ENCODE data around the gene NELFA. TPM values are rescaled to one million over a fixed set of nuclear protein-coding genes. Genes with fewer than 3 reads are reported as not detected.

Gene NELFA
- total and polyA plus RNA-seq, 2 of the 4 experiments (the other 2 are of a cell fraction): 4.3 to 21.9 TPM

GRCh38 chr4:1961038-1961437 is 47.7 kb downstream of the NELFA start:
- no peak overlapping the region for H2AK9ac ChIP-seq (replicated peaks; ENCODE audit: low read depth, low read length, poor library complexity)
- no peak overlapping the region for H3K4me3 ChIP-seq (ENCODE audit: insufficient read depth, low read depth, low read length)
- no peaks in the 10 kb centered on the region for H3K9me3 ChIP-seq (ENCODE audit: control insufficient read depth, insufficient read depth, low read length)
- intact Hi-C loops (cut with micrococcal nuclease) (no loop called here), dilution Hi-C loops (cut with HindIII; ENCODE audit: low sequenced_read_pairs, unreplicated experiment) (no loop called here), in situ Hi-C loops (cut with MboI; ENCODE audit: low sequenced_read_pairs) (no loop called here)
- H2BK15ac ChIP-seq (ENCODE audit: low read depth, low read length): no peak overlapping the region
- 100% methylated on average over 4 of the region's 15 CpGs; no CpG with 5 or more reads in 1 of the 2 experiments for WGBS, 2 experiments (ENCODE audit: extremely low coverage in 2 of 2, insufficient read length in 1 of 2)
- ATAC-seq (ENCODE audit: low read depth) (no peak), DNase-seq (no peak)
- no peak overlapping the region for H4K5ac ChIP-seq (ENCODE audit: low read depth, low read length)
- H2AK5ac ChIP-seq (ENCODE audit: low read depth, low read length): no peak overlapping the region
- peaks cover 13 to 69% of the 10 kb centered on the region in 2 experiments for H3K79me1 ChIP-seq (ENCODE audit: low read depth in 1 of 2, low read length in 2 of 2)
- no peak overlapping the region for H4K91ac ChIP-seq (ENCODE audit: insufficient read depth, low read depth, low read length)
- no peak overlapping the region for H3K4ac ChIP-seq (ENCODE audit: low read depth, low read length)
- no peak overlapping the region for H4K8ac ChIP-seq (ENCODE audit: low read depth in 2 of 2, low read length in 2 of 2)
- H4K20me1 ChIP-seq (ENCODE audit: insufficient read depth, low read length): peaks cover 3% of the 10 kb centered on the region; the same call in 1 of the 2 replicates
- POLR2A ChIA-PET (ENCODE audit: unreplicated experiment): no interaction called here
- CTCF ChIA-PET: no interaction called here
- no peaks in the 10 kb centered on the region for H3K27me3 ChIP-seq (ENCODE audit: control insufficient read depth, insufficient read depth, low read length)
- H3K14ac ChIP-seq (replicated peaks; ENCODE audit: low read depth, low read length): no peak overlapping the region
- no TSS peak for BruUV-seq (replicated peaks)
- H3K9ac ChIP-seq (ENCODE audit: low read depth, low read length): no peak overlapping the region
- H3K4me2 ChIP-seq (ENCODE audit: low read depth, low read length): no peak overlapping the region
- H3K4me1 ChIP-seq (ENCODE audit: control insufficient read depth, insufficient read depth, low read length): peaks cover 14% of the 10 kb centered on the region
- no peak overlapping the region for H3K18ac ChIP-seq (ENCODE audit: low read depth, low read length)
- no peak overlapping the region for H2AFZ ChIP-seq (replicated peaks; ENCODE audit: low read length, poor library complexity)
- H2BK120ac ChIP-seq (ENCODE audit: low read depth, low read length): no peak overlapping the region
- no peak overlapping the region for H3K56ac ChIP-seq (ENCODE audit: extremely low read depth, insufficient read depth, low read length)
- H2BK20ac ChIP-seq (ENCODE audit: low read depth, low read length): no peak overlapping the region
- 0 out of 2 replicates have a peak, but pooled peaks cover 7% of the 10 kb centered on the region for H3K9me1 ChIP-seq (ENCODE audit: insufficient read depth, low read length)
- no peak overlapping the region for H3K23ac ChIP-seq (ENCODE audit: low read depth, low read length)
- TF ChIP-seq SMC3 (IDR thresholded peaks at IDR 0.05; ENCODE audit: low read depth, low read length) (no peak), BHLHE40 (IDR thresholded peaks at IDR 0.05; ENCODE audit: low read depth, low read length) (no peak), MAZ (IDR thresholded peaks at IDR 0.05; ENCODE audit: borderline replicate concordance, low read depth, low read length) (no peak), RAD21 (IDR thresholded peaks at IDR 0.05; ENCODE audit: low read length) (no peak)
- H3K27ac ChIP-seq (ENCODE audit: insufficient read depth, low read length): no peak overlapping the region
- peaks cover 47% of the 10 kb centered on the region for H3K36me3 ChIP-seq (ENCODE audit: control insufficient read depth, insufficient read depth, low read length)
- H2BK5ac ChIP-seq (ENCODE audit: low read depth, low read length, poor library complexity, severe bottlenecking): no peak overlapping the region
